Activated effector memory CD4-positive, alpha-beta T cell treated with anti-CD3 and anti-CD28 coated beads, Interleukin-2, amount 50 U/mL, for 16 hours (primary cell): ENCODE measurements around the gene CPM.
"Not testable (repeated sequence)": the region's sequence is repeated elsewhere in the genome, so short reads cannot be mapped to it uniquely, and the experiment has no call there.

ENCODE experiments used
- DNase-seq: peaks from one replicate; pipeline ENCODE4 v3.0.0-alpha.2; 2020

CPM gene

GRCh38 chr12:68824131-68824530 lies 108.8 kb downstream of the CPM start:
- DNase-seq, result no peak

- DNase-seq, result no peak
Observed at GRCh38 chr12:68823696-68824095, 109.3 kb downstream of the CPM start.

GRCh38 chr12:68821357-68822188 lies 111.4 kb downstream of the CPM start:
- DNase-seq, result no peak

- DNase-seq, result not testable (repeated sequence)
Observed at GRCh38 chr12:68819481-68819880, 113.5 kb downstream of the CPM start.

- DNase-seq, result no peak
Observed at GRCh38 chr12:68815928-68816800, 116.8 kb downstream of the CPM start.

GRCh38 chr12:68815232-68815927 lies 117.6 kb downstream of the CPM start:
- DNase-seq, result no peak

- no peak for DNase-seq
Observed at GRCh38 chr12:68814490-68815231, 118.3 kb downstream of the CPM start.

- no peak for DNase-seq
Observed at GRCh38 chr12:68813242-68813593, 119.8 kb downstream of the CPM start.

GRCh38 chr12:68812553-68813241 lies 120.3 kb downstream of the CPM start:
- DNase-seq, result no peak

GRCh38 chr12:68811573-68811972 lies 121.4 kb downstream of the CPM start:
- DNase-seq, result not testable (repeated sequence)

- not testable (repeated sequence) for DNase-seq
Observed at GRCh38 chr12:68810027-68810389, 123.0 kb downstream of the CPM start.

GRCh38 chr12:68809190-68810026 lies 123.6 kb downstream of the CPM start:
- DNase-seq, result no peak

- DNase-seq, result peak; percentile 86
Observed at GRCh38 chr12:68808388-68809189, 124.4 kb downstream of the CPM start.

- peak; percentile 98 for DNase-seq
Observed at GRCh38 chr12:68807576-68808387, 125.2 kb downstream of the CPM start, which contains the start of gene MDM2. Gene MDM2, plus strand, starts transcription at chr12:68808177. Its CDS starts 301 bp downstream, at chr12:68808478.

GRCh38 chr12:68807274-68807575 lies 125.7 kb downstream of the CPM start:
- not testable (repeated sequence) for DNase-seq

- no peak for DNase-seq
Observed at GRCh38 chr12:68806488-68807237, 126.3 kb downstream of the CPM start.

GRCh38 chr12:68805592-68806120 lies 127.3 kb downstream of the CPM start:
- DNase-seq, result no peak
